ENCODE data around the gene REG4.

DNA sequence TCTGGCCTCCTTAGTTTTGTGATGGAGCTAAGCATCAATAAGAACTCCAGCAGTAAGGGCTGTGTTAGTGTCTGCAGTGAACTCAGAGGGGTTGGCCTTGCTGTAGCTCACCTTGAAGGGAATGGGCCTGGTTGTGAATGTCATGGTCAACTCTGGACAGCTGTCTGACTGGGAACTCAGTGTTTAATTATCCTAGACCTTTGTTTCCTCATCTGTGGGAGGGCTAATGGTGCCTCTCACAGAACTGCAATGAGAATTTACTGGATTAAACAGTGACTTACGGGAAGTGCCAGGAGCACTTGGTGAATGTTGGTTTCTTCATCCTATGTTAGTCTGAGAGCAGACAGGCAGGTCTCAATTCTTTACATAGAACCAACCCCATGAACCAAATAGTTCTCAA, 66.2 kb downstream of the REG4 start:
- no peak for TF ChIP-seq CTCF (conservative IDR thresholded peaks at IDR 0.05; ENCODE audit: low read length)
- TF ChIP-seq EZH2phosphoT487 (IDR thresholded peaks at IDR 0.05; ENCODE audit: borderline replicate concordance), result no peak
